ENCODE results near the gene TDRD10.

DNA sequence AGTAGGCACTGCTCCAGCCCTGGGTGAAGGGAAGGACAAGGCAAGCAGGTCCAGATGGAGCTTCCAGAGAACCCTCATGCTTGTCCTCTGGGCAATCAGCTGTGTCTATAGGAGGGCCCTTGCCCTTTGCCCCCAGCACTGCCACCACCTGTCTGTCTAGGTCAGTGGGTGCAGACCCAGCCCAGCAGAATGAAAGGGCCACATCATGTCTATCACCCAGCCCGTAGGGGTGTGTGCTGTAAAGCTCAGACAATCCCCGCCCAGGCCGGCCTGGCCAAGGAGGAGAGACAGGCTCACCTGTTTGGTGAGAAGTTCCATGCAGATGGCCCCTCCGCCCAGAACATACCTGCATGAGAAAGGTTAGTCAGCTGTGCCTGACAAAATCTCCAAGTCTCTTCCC, 49.5 kb downstream of the TDRD10 start:
- TF ChIP-seq CEBPB (IDR thresholded peaks at IDR 0.05) (no peak), TAF1 (IDR thresholded peaks at IDR 0.05; ENCODE audit: low read depth) (no peak), EP300 (IDR thresholded peaks at IDR 0.05; ENCODE audit: borderline replicate concordance) (no peak), TCF12 (IDR thresholded peaks at IDR 0.05; ENCODE audit: low read depth) (no peak), TEAD4 (IDR thresholded peaks at IDR 0.05) (no peak), RAD21 (IDR thresholded peaks at IDR 0.05; ENCODE audit: low read depth) (no peak), YY1 (IDR thresholded peaks at IDR 0.05; ENCODE audit: low read depth) (no peak), EGR1 (IDR thresholded peaks at IDR 0.05) (no peak)
- TF ChIP-seq, protein P1, sequence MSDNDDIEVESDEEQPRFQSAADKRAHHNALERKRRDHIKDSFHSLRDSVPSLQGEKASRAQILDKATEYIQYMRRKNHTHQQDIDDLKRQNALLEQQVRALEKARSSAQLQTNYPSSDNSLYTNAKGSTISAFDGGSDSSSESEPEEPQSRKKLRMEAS (IDR thresholded peaks at IDR 0.05), result no peak
- TF ChIP-seq, protein P2, sequence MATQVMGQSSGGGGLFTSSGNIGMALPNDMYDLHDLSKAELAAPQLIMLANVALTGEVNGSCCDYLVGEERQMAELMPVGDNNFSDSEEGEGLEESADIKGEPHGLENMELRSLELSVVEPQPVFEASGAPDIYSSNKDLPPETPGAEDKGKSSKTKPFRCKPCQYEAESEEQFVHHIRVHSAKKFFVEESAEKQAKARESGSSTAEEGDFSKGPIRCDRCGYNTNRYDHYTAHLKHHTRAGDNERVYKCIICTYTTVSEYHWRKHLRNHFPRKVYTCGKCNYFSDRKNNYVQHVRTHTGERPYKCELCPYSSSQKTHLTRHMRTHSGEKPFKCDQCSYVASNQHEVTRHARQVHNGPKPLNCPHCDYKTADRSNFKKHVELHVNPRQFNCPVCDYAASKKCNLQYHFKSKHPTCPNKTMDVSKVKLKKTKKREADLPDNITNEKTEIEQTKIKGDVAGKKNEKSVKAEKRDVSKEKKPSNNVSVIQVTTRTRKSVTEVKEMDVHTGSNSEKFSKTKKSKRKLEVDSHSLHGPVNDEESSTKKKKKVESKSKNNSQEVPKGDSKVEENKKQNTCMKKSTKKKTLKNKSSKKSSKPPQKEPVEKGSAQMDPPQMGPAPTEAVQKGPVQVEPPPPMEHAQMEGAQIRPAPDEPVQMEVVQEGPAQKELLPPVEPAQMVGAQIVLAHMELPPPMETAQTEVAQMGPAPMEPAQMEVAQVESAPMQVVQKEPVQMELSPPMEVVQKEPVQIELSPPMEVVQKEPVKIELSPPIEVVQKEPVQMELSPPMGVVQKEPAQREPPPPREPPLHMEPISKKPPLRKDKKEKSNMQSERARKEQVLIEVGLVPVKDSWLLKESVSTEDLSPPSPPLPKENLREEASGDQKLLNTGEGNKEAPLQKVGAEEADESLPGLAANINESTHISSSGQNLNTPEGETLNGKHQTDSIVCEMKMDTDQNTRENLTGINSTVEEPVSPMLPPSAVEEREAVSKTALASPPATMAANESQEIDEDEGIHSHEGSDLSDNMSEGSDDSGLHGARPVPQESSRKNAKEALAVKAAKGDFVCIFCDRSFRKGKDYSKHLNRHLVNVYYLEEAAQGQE (IDR thresholded peaks at IDR 0.05; ENCODE audit: low read depth), result no peak

Measured in Ishikawa (cell line).